IMR-90 (cell line): Measurements from ENCODE around the gene DPP10. TPM values are rescaled to one million over a fixed set of nuclear protein-coding genes. Genes with fewer than 3 reads are reported as not detected.

Experiments used
- ATAC-seq: fragments of 200-7000 bp; cut with Tn5 transposase; 2 replicates; pipeline ENCODE4 v1.9.1; 2020; ENCODE audit warnings: low read depth, mild to moderate bottlenecking, moderate library complexity
- BruUV-seq: library from RNA; stranded (reverse); fragments of 400-500 nt; replicated peaks from 2 replicates; lab custom pipeline; 2021; lab: Mats Ljungman, UMichigan
- CTCF ChIA-PET: fragments of 300-600 bp; formaldehyde crosslinking; extraction: SDS; loops from one replicate; lab custom pipeline; 2021; ENCODE audit warnings: antibody characterized with exemption; lab: Yijun Ruan, JAX
- POLR2A ChIA-PET: fragments of 300-600 bp; sonication (Branson Sonifier 250); formaldehyde crosslinking; loops from one replicate; lab custom pipeline; 2022; ENCODE audit warnings: antibody characterized with exemption; ENCODE audit not compliant: unreplicated experiment; lab: Charles Lee
- DNase-seq: peaks from one replicate; pipeline ENCODE4 v3.0.0; 2013
- H2AFZ ChIP-seq: replicated peaks from 2 replicates; pipeline ENCODE3; 2013; ENCODE audit warnings: low read length, mild to moderate bottlenecking; ENCODE audit not compliant: poor library complexity
- H2AK5ac ChIP-seq: 2 replicates; pipeline ENCODE4 v1.6.1; 2013; ENCODE audit warnings: low read depth, low read length, inconsistent platforms
- H2AK9ac ChIP-seq: replicated peaks from 2 replicates; pipeline ENCODE3; 2013; ENCODE audit warnings: mild to moderate bottlenecking, low read depth, low read length, moderate library complexity; ENCODE audit not compliant: poor library complexity
- H2BK120ac ChIP-seq: 2 replicates; pipeline ENCODE4 v1.6.1; 2013; ENCODE audit warnings: low read depth, low read length, inconsistent platforms
- H2BK15ac ChIP-seq: 3 replicates; pipeline ENCODE4 v1.6.1; 2013; ENCODE audit warnings: low read depth, low read length, inconsistent platforms
- H2BK20ac ChIP-seq: 2 replicates; pipeline ENCODE4 v1.6.1; 2013; ENCODE audit warnings: low read depth, mild to moderate bottlenecking, inconsistent platforms, low read length, moderate library complexity
- H2BK5ac ChIP-seq: 2 replicates; pipeline ENCODE4 v1.6.1; 2013; ENCODE audit warnings: mild to moderate bottlenecking, low read depth, low read length, inconsistent platforms; ENCODE audit not compliant: poor library complexity, severe bottlenecking
- H3K14ac ChIP-seq: replicated peaks from 2 replicates; pipeline ENCODE4 v1.6.1; 2013; ENCODE audit warnings: low read depth, low read length, inconsistent platforms
- H3K18ac ChIP-seq: 2 replicates; pipeline ENCODE4 v1.6.1; 2013; ENCODE audit warnings: low read depth, low read length, control low read depth
- H3K23ac ChIP-seq: 2 replicates; pipeline ENCODE4 v1.6.1; 2013; ENCODE audit warnings: low read depth, low read length, inconsistent platforms
- H3K27ac ChIP-seq: 2 replicates; pipeline ENCODE4 v1.5.1; 2013; ENCODE audit warnings: mild to moderate bottlenecking, control low read depth, low read length; ENCODE audit not compliant: insufficient read depth
- H3K27me3 ChIP-seq: 2 replicates; pipeline ENCODE4 v1.6.1; 2013; ENCODE audit warnings: low read length; ENCODE audit not compliant: control insufficient read depth, insufficient read depth
- H3K36me3 ChIP-seq: 2 replicates; pipeline ENCODE4 v1.6.1; 2013; ENCODE audit warnings: low read length, mixed read lengths; ENCODE audit not compliant: control insufficient read depth, insufficient read depth
- H3K4ac ChIP-seq: 2 replicates; pipeline ENCODE4 v1.6.1; 2013; ENCODE audit warnings: low read depth, low read length, inconsistent platforms
- H3K4me1 ChIP-seq: 2 replicates; pipeline ENCODE4 v1.6.1; 2013; ENCODE audit warnings: low read length, mixed read lengths; ENCODE audit not compliant: control insufficient read depth, insufficient read depth
- H3K4me2 ChIP-seq: 2 replicates; pipeline ENCODE4 v1.6.1; 2013; ENCODE audit warnings: low read depth, mild to moderate bottlenecking, control low read depth, low read length, moderate library complexity
- H3K4me3 ChIP-seq: 2 replicates; pipeline ENCODE4 v1.5.1; 2013; ENCODE audit warnings: low read depth, mild to moderate bottlenecking, control low read depth, low read length, moderate library complexity; ENCODE audit not compliant: insufficient read depth
- H3K56ac ChIP-seq: 2 replicates; pipeline ENCODE4 v1.6.1; 2013; ENCODE audit warnings: low read length, inconsistent platforms; ENCODE audit not compliant: insufficient read depth; ENCODE audit errors: extremely low read depth
- H3K79me1 ChIP-seq, 2 experiments: 2 replicates each; pipeline ENCODE4 v1.6.1; 2013; ENCODE audit warnings: low read length in 2 of 2, inconsistent platforms in 1 of 2, low read depth in 1 of 2
- H3K9ac ChIP-seq: 2 replicates; pipeline ENCODE4 v1.6.1; 2013; ENCODE audit warnings: low read depth, low read length, control low read depth
- H3K9me1 ChIP-seq: 2 replicates; pipeline ENCODE4 v1.6.1; 2013; ENCODE audit warnings: low read length, inconsistent platforms; ENCODE audit not compliant: insufficient read depth
- H3K9me3 ChIP-seq: 2 replicates; pipeline ENCODE4 v1.6.1; 2013; ENCODE audit warnings: low read length; ENCODE audit not compliant: control insufficient read depth, insufficient read depth
- H4K20me1 ChIP-seq: 2 replicates; pipeline ENCODE4 v1.6.1; 2013; ENCODE audit warnings: low read length, inconsistent platforms; ENCODE audit not compliant: insufficient read depth
- H4K5ac ChIP-seq: 2 replicates; pipeline ENCODE4 v1.6.1; 2013; ENCODE audit warnings: mild to moderate bottlenecking, low read depth, low read length, control low read depth
- H4K8ac ChIP-seq, 2 experiments: 2 replicates each; pipeline ENCODE4 v1.6.1; 2013; ENCODE audit warnings: low read depth in 2 of 2, low read length in 2 of 2, control low read depth in 1 of 2, inconsistent platforms in 1 of 2
- H4K91ac ChIP-seq: 2 replicates; pipeline ENCODE4 v1.6.1; 2013; ENCODE audit warnings: low read depth, low read length, inconsistent platforms; ENCODE audit not compliant: insufficient read depth
- BHLHE40 ChIP-seq: fragments of 150-350 bp; IDR thresholded peaks from 2 replicates; pipeline ENCODE4 v1.6.1; 2016; ENCODE audit warnings: mild to moderate bottlenecking, low read depth, low read length
- CEBPB ChIP-seq: IDR thresholded peaks from 2 replicates; pipeline ENCODE4 v1.6.1; 2012; ENCODE audit warnings: low read depth, low read length, improper control_type of control experiment
- CHD1 ChIP-seq: IDR thresholded peaks from 2 replicates; pipeline ENCODE4 v1.6.1; 2012; ENCODE audit warnings: low read depth, low read length, improper control_type of control experiment
- FOS ChIP-seq: fragments of 150-350 bp; IDR thresholded peaks from 2 replicates; pipeline ENCODE4 v1.6.1; 2016; ENCODE audit warnings: low read depth, low read length
- MAFK ChIP-seq: IDR thresholded peaks from 2 replicates; pipeline ENCODE4 v1.6.1; 2012; ENCODE audit warnings: low read depth, low read length, improper control_type of control experiment
- MAZ ChIP-seq: IDR thresholded peaks from 2 replicates; pipeline ENCODE4 v1.6.1; 2012; ENCODE audit warnings: low read depth, mild to moderate bottlenecking, low read length, improper control_type of control experiment, moderate library complexity, borderline replicate concordance
- MXI1 ChIP-seq: IDR thresholded peaks from 2 replicates; pipeline ENCODE4 v1.6.1; 2012; ENCODE audit warnings: low read depth, mild to moderate bottlenecking, low read length, moderate library complexity, borderline replicate concordance
- NFE2L2 ChIP-seq: fragments of 150-350 bp; IDR thresholded peaks from 2 replicates; pipeline ENCODE4 v1.6.1; 2016; ENCODE audit warnings: low read depth, mild to moderate bottlenecking, low read length
- POLR2A ChIP-seq: IDR thresholded peaks from 2 replicates; pipeline ENCODE4 v1.6.1; 2012; ENCODE audit warnings: mild to moderate bottlenecking, low read depth, low read length
- RAD21 ChIP-seq: IDR thresholded peaks from 2 replicates; pipeline ENCODE4 v1.6.1; 2012; ENCODE audit warnings: low read length, improper control_type of control experiment
- RCOR1 ChIP-seq: IDR thresholded peaks from 2 replicates; pipeline ENCODE4 v1.6.1; 2012; ENCODE audit warnings: mild to moderate bottlenecking, low read length, improper control_type of control experiment; ENCODE audit not compliant: insufficient replicate concordance
- RFX5 ChIP-seq: IDR thresholded peaks from 2 replicates; pipeline ENCODE4 v1.8.0; 2012; ENCODE audit warnings: low read depth, mild to moderate bottlenecking, low read length, moderate library complexity
- SMC3 ChIP-seq: fragments of 150-350 bp; IDR thresholded peaks from 2 replicates; pipeline ENCODE4 v1.6.1; 2016; ENCODE audit warnings: low read depth, mild to moderate bottlenecking, antibody characterized with exemption, low read length, moderate library complexity
- USF2 ChIP-seq: fragments of 150-350 bp; IDR thresholded peaks from 2 replicates; pipeline ENCODE4 v1.6.1; 2017; ENCODE audit warnings: mild to moderate bottlenecking, antibody characterized with exemption, low read length, low read depth
- WGBS, 2 experiments: methylation state at CpG; one replicate each; pipeline versions ENCODE4 v1.1.5 to v1.1.7; 2013; ENCODE audit warnings: missing lambda C conversion rate in 2 of 2; ENCODE audit not compliant: insufficient read length in 1 of 2; ENCODE audit errors: extremely low coverage in 2 of 2; 5-methylcytosine and 5-hydroxymethylcytosine counted together
- dilution Hi-C: fragments of 300-500 bp; cut with HindIII; formaldehyde crosslinking; loops from one replicate; pipeline ENCODE4 v1.14.3; 2018; ENCODE audit warnings: low sequenced_read_pairs; ENCODE audit not compliant: unreplicated experiment
- in situ Hi-C: fragments of 300-500 bp; cut with MboI; formaldehyde crosslinking; loops from 3 replicates; pipeline ENCODE4 v1.14.3; 2019; ENCODE audit warnings: low sequenced_read_pairs, inconsistent platforms, mixed read lengths
- intact Hi-C: fragments of 100-400 bp; cut with micrococcal nuclease; formaldehyde crosslinking; loops from 2 replicates; pipeline ENCODE4 v1.10.0; 2022
- polyA plus RNA-seq, 3 experiments: library from polyadenylated mRNA; depleted of rRNA; stranded (reverse); fragments of >200 nt; gene quantifications; 2 replicates each; pipeline ENCODE4 v1.2.3, GENCODE V29; 2012; ENCODE audit warnings: low replicate concordance in 1 of 3
- total RNA-seq: library from RNA; depleted of rRNA; stranded (reverse); fragments of >200 nt; gene quantifications from 2 replicates; pipeline ENCODE4 v1.2.3, GENCODE V29; 2012
- TF ChIP-seq, protein P1 (sequence below): conservative IDR thresholded peaks from 2 replicates; pipeline ENCODE4 v1.5.1; 2012; ENCODE audit warnings: mild to moderate bottlenecking, low read depth, low read length, improper control_type of control experiment
- TF ChIP-seq, protein P2 (sequence below): fragments of 150-350 bp; IDR thresholded peaks from 2 replicates; pipeline ENCODE4 v1.6.1; 2016; ENCODE audit warnings: low read depth, mild to moderate bottlenecking, low read length, moderate library complexity, borderline replicate concordance

Gene DPP10
- total and polyA plus RNA-seq, 2 of the 4 experiments (the other 2 are of a cell fraction), result not detected

DNA sequence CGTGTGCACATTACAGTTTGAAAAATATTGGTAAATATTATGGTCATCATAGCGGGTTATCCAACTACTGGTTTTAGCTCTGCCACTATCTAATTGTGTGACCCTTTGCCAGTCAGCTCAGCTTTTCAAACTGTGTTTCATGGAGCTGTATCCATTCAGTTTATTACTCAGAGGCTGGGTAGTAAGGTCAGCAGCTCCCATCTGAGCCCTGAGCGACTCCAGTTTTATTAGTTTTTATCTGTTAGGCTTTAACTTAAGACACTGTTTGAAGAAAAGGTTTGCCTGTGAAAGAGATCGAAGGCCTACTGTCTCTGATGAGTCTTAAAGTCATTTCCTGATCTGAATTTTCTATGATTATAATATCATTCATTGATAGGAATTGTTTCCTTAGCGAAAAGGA is 76.3 kb downstream of the DPP10 start:
- Histone ChIP-seq H3K4me3 (no peak overlapping the region), H2AFZ (no peak overlapping the region), H3K9me1 (no peaks in the 10 kb centered on the region), H3K14ac (no peak overlapping the region), H2BK5ac (no peak overlapping the region), H3K56ac (no peak overlapping the region), H3K4me1 (no peaks in the 10 kb centered on the region), H3K18ac (no peak overlapping the region), H3K79me1 (no peaks in the 10 kb centered on the region), H3K9me3 (no peaks in the 10 kb centered on the region; the same call in 1 of the 2 replicates), H3K4ac (no peak overlapping the region), H3K36me3 (no peaks in the 10 kb centered on the region), H3K27me3 (no peaks in the 10 kb centered on the region), H2BK120ac (no peak overlapping the region), H2BK20ac (no peak overlapping the region), H4K91ac (no peak overlapping the region), H4K5ac (no peak overlapping the region), H4K8ac (no peak overlapping the region), H2AK9ac (no peak overlapping the region), H3K9ac (no peak overlapping the region), H3K23ac (no peak overlapping the region), H2AK5ac (no peak overlapping the region), H3K27ac (no peak overlapping the region), H4K20me1 (no peaks in the 10 kb centered on the region), H3K4me2 (no peak overlapping the region), H2BK15ac (no peak overlapping the region)
- dilution Hi-C loops (no loop called here), intact Hi-C loops (no loop called here), in situ Hi-C loops (no loop called here)
- POLR2A ChIA-PET, result no interaction called here
- CTCF ChIA-PET, result no interaction called here
- TF ChIP-seq NFE2L2 (no peak), SMC3 (no peak), RAD21 (no peak), USF2 (no peak), RFX5 (no peak), MXI1 (no peak), MAZ (no peak), MAFK (no peak), FOS (no peak), CEBPB (no peak), POLR2A (no peak), RCOR1 (no peak), CHD1 (no peak), BHLHE40 (no peak)
- TF ChIP-seq, protein P1, sequence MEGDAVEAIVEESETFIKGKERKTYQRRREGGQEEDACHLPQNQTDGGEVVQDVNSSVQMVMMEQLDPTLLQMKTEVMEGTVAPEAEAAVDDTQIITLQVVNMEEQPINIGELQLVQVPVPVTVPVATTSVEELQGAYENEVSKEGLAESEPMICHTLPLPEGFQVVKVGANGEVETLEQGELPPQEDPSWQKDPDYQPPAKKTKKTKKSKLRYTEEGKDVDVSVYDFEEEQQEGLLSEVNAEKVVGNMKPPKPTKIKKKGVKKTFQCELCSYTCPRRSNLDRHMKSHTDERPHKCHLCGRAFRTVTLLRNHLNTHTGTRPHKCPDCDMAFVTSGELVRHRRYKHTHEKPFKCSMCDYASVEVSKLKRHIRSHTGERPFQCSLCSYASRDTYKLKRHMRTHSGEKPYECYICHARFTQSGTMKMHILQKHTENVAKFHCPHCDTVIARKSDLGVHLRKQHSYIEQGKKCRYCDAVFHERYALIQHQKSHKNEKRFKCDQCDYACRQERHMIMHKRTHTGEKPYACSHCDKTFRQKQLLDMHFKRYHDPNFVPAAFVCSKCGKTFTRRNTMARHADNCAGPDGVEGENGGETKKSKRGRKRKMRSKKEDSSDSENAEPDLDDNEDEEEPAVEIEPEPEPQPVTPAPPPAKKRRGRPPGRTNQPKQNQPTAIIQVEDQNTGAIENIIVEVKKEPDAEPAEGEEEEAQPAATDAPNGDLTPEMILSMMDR, result no peak
- TF ChIP-seq, protein P2, sequence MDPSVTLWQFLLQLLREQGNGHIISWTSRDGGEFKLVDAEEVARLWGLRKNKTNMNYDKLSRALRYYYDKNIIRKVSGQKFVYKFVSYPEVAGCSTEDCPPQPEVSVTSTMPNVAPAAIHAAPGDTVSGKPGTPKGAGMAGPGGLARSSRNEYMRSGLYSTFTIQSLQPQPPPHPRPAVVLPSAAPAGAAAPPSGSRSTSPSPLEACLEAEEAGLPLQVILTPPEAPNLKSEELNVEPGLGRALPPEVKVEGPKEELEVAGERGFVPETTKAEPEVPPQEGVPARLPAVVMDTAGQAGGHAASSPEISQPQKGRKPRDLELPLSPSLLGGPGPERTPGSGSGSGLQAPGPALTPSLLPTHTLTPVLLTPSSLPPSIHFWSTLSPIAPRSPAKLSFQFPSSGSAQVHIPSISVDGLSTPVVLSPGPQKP, result no peak
- DNase-seq (no peak), ATAC-seq (no peak)
- WGBS, 2 experiments, result no CpG with 5 or more reads among the region's 5 CpGs
- BruUV-seq, result no TSS peak
